Activated CD8-positive, alpha-beta memory T cell treated with anti-CD3 and anti-CD28 coated beads for 4 hours (primary cell): ENCODE results near the gene PRKCE.

Experiments used
- DNase-seq, 2 donors: peaks; one replicate each; pipeline ENCODE4 v3.0.0-alpha.2; 2020; ENCODE audit warnings: low read depth in 2 of 2

Gene PRKCE

GRCh38 chr2:46040563-46041155, 389.2 kb downstream of the PRKCE start:
- DNase-seq: no peak

GRCh38 chr2:46041434-46041833, 390.0 kb downstream of the PRKCE start:
- DNase-seq: no peak

- no peak for DNase-seq
These were observed 390.7 kb downstream of the PRKCE start for GRCh38 chr2:46042207-46042637.

GRCh38 chr2:46042711-46043110, 391.2 kb downstream of the PRKCE start:
- DNase-seq: no peak

GRCh38 chr2:46045888-46046287, 394.4 kb downstream of the PRKCE start:
- no peak for DNase-seq

GRCh38 chr2:46047290-46047689, 395.8 kb downstream of the PRKCE start:
- DNase-seq: no peak

DNA sequence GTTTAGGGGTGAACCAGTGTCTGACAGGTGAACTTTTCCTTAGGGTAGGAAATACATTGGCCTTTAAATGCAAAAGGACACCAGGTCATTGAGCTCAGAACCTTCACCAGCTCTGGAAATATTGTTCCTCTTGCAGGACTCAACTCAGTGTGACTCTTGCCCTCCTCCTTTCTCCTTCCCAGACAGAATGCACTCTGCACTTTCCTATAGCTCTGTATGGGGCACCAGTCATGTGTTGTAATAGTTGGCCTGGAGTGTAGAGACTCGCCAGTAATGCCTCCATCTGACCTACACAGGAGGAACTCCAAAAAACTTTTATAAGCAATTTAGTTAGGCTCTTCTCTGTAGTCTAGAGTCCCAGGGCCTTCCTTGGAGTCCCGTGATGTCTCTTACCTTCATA, 397.2 kb downstream of the PRKCE start:
- DNase-seq: no peak

DNA sequence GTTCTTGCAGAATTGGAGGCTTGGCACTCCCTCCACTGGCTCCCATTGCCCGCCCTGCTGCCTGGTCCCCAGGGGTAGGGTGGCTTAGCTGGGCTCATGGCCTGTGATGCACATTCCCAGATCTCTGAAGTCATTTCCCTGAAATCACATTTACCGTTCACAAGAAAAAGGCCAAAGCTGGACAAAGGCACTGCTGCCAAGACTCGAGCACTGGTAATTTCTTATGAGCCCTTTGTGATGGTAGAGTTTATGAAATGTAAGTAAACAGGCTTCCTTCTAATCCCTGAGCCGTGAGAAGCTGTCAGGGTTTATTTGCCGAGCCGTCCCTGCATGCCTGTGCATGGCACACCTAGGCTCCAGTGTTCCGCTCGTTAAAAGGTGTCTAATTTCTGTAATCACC, 398.6 kb downstream of the PRKCE start:
- DNase-seq: no peak

DNA sequence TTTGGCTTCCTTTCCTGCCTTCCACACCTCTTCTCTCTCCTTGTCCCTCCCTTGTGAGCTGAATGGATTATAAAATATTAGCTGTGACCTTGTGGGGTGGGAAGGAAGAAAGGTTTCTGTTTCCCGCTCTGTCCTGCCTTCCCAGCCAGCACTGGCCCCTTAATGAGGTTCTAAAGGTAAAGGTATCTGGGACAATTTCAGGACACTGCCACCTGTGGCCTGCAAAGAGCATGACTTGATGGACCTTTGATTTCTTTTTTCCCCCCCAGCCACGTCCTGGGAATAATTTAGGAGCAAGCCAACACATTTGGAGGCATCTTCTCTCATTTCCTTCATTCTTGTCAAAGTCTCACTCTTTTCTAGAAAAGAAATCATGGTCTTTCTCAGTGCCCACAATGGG, 399.0 kb downstream of the PRKCE start:
- no peak for DNase-seq

DNA sequence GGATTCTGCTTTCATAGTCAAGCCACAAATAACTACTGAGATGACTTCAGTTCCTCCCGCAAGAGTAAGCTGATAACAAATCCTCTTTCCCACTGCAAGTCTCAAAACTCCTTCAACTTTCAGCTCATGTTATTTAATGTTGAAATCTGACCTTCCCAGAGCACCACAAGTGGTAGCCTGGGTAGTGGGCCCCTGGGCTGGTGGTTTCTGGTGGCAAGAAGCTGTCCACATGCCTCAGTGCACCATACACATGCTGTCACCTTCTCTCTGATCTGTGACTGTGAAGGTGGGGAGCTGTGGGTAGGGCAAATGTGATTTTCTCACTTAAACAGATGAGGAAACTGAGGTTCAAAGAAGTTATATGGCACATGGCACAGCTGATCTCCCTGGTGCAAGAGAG, 399.6 kb downstream of the PRKCE start:
- no peak for DNase-seq

DNA sequence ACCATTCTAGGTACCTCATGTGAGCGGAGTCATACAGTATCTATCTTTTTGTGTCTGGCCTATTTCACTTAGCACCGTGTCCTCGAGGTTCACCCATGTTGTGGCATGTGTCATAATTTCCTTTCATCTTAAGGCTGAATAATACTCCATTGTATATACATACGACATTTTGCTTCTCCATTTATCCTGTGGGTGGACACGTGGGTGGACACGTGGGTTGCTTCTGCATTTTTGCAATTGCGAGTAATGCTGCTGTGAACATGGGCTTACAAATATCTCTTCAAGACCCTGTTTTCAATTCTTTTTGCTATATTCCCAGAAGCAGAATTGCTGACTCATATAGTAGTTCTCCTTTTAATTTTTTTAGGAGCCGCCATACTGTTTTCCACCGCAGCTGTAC, 402.1 kb downstream of the PRKCE start:
- DNase-seq: no peak

DNA sequence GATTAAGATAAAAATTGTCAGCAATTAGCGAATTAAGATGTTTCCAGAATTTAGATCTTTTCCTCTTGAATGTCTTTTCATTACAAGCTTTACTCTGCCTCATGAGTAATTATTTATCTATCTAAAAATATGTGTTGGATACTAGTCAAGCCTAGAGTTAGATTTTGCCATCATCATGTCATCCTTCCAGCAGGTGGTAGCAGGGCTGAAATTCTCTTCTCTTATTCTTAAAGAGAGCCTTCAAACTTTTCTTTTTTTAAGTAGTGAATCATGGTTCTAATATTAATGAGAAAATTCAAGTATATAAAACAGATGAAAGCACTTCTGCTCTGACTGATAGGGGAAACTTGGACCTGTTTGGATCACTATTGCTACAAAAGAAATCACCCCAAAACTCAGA, 405.1 kb downstream of the PRKCE start:
- DNase-seq: no peak

DNA sequence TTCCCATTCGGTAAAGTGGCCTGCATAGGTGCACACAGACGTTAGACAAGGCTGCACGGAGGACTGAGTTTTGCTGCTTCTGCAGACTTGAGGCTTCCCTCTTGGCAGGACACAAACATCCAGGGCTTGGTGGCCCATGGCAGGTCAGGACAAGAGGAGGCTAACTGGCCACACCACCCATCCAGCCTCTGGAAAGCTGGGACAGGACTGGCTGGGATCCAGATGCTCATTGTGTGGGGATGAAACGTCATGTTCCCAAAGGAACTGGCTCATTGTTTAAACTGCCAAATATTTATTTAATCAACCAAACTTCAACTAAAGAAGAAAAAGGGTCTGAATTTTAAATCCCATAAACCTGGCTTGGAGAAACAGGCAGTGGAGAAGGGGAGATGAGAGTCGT, 406.7 kb downstream of the PRKCE start:
- no peak for DNase-seq

DNA sequence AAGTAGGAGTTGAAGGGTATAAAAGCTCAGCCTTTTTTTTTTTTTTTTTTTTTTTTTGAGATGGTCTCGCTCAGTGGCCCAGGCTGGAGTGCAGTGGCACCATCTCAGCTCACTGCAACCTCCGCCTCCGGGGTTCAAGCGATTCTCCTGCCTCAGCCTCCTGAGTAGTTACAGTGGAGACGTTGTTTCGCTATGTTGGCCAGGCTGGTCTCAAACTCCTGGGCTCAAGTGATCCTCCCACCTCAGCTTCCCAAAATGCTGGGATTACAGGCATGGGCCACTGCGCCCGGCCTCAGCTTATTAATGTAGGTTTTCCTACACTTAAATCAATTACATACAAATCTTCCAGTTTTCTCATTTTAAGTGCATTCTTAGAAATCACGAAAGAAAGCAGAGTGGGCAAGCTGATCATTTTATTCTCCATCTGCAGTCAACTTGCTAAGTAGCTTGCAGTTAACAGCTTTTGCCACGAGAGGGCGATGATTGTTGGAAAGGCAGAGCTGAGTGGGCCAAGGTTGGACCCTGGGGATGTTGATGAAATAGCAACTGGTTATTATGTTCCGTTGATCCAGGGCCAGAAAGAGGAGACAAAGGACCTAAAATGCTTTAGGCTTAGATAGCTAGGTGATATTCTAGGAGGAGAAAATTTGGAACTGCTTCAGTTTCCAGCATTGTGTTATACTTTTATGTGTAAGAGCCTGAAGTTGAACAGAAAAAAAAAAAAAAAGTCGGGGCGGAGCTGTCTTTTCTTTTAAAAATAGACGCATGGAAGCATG, 411.4 kb downstream of the PRKCE start:
- DNase-seq: peak; percentile 23 to 33

- DNase-seq: no peak
These were observed 412.9 kb downstream of the PRKCE start for GRCh38 chr2:46064396-46064795.

DNA sequence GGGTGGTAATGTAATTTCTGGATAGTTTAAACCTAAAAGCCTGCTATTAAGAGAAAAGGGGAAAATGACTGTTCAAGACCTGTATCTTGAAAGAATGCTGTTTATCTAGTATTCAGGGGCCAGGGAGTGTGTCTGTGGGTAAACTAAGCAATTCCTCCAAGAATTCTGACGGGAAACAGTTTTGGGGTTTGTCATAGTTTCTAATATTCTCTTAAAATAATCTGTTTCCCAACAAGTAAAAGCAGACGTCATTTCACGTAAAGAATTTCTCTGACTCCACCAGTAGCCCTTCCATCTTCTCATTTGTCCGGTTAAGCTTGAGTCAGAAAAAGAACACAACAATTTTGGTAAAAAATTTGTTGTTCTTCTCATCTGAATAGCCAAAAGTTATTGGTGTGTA, 413.7 kb downstream of the PRKCE start:
- DNase-seq: no peak

DNA sequence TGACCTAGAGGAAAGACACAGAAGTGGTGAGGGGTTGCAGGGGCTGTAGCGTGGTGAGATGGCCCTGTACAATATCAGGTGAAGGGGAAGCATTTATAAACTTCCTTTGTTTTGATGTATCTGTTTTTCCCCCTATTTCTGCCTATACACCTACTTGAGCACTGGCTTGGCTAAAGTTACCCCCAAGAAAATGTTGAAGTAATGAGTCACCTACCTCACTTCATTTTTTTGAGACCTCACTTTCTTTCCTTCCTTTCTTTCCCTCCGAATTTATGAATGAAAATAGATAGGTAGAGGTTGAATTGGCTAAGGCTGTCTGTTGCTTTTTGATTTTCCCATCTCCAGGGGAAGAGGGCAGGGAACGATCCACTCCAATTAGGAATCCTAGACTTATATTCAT, 414.6 kb downstream of the PRKCE start:
- DNase-seq: no peak

GRCh38 chr2:46066601-46067000, 415.1 kb downstream of the PRKCE start:
- no peak for DNase-seq

DNA sequence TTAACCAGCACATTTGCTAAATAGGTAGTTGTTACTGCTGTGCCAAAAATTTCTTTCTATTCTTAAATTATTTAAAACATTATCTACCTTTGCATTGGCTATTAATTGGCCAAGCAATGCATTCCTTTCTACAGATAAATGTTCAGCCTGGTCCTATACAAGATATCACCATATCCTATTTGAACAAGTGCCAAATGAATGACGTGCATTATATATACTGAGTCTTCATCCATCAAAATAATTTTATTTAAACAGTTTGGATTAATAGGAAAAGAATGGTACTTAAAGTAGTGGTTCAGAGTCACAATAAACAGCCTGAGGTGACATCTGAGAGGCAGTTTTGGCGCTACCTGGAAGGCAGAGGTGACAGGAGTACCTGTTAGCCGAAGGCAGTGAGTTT, 415.6 kb downstream of the PRKCE start:
- DNase-seq: no peak

GRCh38 chr2:46067501-46068305, 416.2 kb downstream of the PRKCE start:
- no peak for DNase-seq

GRCh38 chr2:46068636-46069035, 417.2 kb downstream of the PRKCE start:
- no peak for DNase-seq

DNA sequence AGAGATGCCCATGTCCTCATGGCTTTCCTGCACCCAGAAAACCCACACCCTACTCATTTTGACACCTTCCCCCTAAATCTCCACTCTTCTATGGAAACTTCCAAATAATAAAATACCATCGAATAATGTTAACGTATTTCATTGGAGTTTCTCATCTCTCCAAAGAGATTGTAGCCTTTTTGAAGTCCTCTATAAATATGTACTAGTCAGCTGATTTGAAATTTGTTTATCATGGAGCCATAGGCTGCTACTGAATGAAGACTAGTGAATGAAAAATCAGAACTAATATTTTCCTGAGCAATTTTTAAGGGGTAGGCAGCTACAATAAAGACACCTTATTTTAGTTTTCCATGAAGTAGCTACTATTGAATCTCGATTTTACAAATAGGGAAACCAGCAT, 419.6 kb downstream of the PRKCE start:
- DNase-seq: no peak
